Transverse colon (tissue), 4 donors: Measurements from ENCODE around the gene MUC22. TPM values are rescaled to one million over a fixed set of nuclear protein-coding genes. Genes with fewer than 3 reads are reported as not detected.

Experiments used
- DNase-seq: peaks from one replicate; pipeline ENCODE4 v3.0.0-alpha.2; 2019
- H3K27ac ChIP-seq, 4 donors: fragments of 200-600 bp; sonication (generic); 2 replicates each; pipeline ENCODE4 v1.5.1; 2016 to 2018; ENCODE audit warnings: inconsistent platforms in 4 of 4
- H3K27me3 ChIP-seq: fragments of 200-600 bp; sonication (generic); 2 replicates; pipeline ENCODE4 v1.5.1; 2017; ENCODE audit warnings: inconsistent platforms
- H3K36me3 ChIP-seq, 4 donors: fragments of 200-600 bp; sonication (generic); 2 replicates each; pipeline ENCODE4 v1.5.1; 2017 to 2019; ENCODE audit warnings: inconsistent platforms in 4 of 4
- H3K4me1 ChIP-seq, 4 donors: fragments of 200-600 bp; sonication (generic); 2 replicates each; pipeline ENCODE4 v1.5.1; 2017 to 2020; ENCODE audit warnings: inconsistent platforms in 4 of 4
- H3K4me3 ChIP-seq, 4 donors: fragments of 200-600 bp; sonication (generic); 1 replicate in 1 of 4; 2 replicates in 3 of 4; pipeline versions ENCODE4 v1.5.1 to v1.6.1; 2017 to 2019; ENCODE audit warnings: inconsistent platforms in 4 of 4
- H3K9me3 ChIP-seq, 2 donors: fragments of 200-600 bp; sonication (generic); 2 replicates each; pipeline ENCODE4 v1.5.1; 2017 to 2019; ENCODE audit warnings: inconsistent platforms in 2 of 2
- CTCF ChIP-seq, 5 experiments: fragments of 200-600 bp in 3 of 5; fragments of 450-650 bp in 2 of 5; sonication (generic) in 3 of 5; IDR thresholded peaks; 1 replicate in 2 of 5; 2 replicates in 3 of 5; pipeline ENCODE4 v1.5.1; 2016 to 2017; ENCODE audit warnings: antibody characterized with exemption in 5 of 5, inconsistent platforms in 3 of 5, mild to moderate bottlenecking in 2 of 5, moderate library complexity in 1 of 5
- EP300 ChIP-seq: sonication (generic); formaldehyde crosslinking; IDR thresholded peaks from one replicate; pipeline ENCODE4 v1.6.1; 2017; ENCODE audit warnings: antibody characterized with exemption, low read depth
- POLR2A ChIP-seq: fragments of 450-650 bp; IDR thresholded peaks from one replicate; pipeline ENCODE4 v1.6.1; 2016; ENCODE audit warnings: antibody characterized with exemption, mild to moderate bottlenecking, moderate library complexity
- POLR2AphosphoS5 ChIP-seq, 3 donors: sonication (generic); formaldehyde crosslinking; IDR thresholded peaks; one replicate each; pipeline ENCODE4 v1.6.1; 2016; ENCODE audit warnings: antibody characterized with exemption in 3 of 3
- WGBS, 2 donors: methylation state at CpG; one replicate each; pipeline ENCODE4 v1.1.5; 2018; ENCODE audit warnings: low coverage in 1 of 2; 5-methylcytosine and 5-hydroxymethylcytosine counted together
- in situ Hi-C, 4 donors: fragments of 200-750 bp; cut with MboI; loops; one replicate each; pipeline versions ENCODE4 v1.15.0 to v1.15.1; 2017; ENCODE audit warnings: low sequenced_read_pairs in 3 of 4, low pct_ligation_motif_present in 1 of 4, low pct_unique_long_range_greater_than_20kb in 1 of 4
- intact Hi-C: fragments of 100-400 bp; cut with DNase I; formaldehyde crosslinking; loops from one replicate; pipeline ENCODE4 v1.15.1; 2023; ENCODE audit warnings: low total_unique reads
- total RNA-seq, 4 donors: library from RNA; depleted of rRNA; stranded (reverse); fragments of >200 nt; gene quantifications; one replicate each; pipeline ENCODE4 v1.1.0, GENCODE V29; 2016

The MUC22 gene
- total RNA-seq, 4 donors from 2014 or later: not detected

- TF ChIP-seq EP300: no peak
- TF ChIP-seq POLR2AphosphoS5 (IDR thresholded peaks at IDR 0.05): no peak
- no peak for TF ChIP-seq CTCF (IDR thresholded peaks at IDR 0.05)
- TF ChIP-seq POLR2A: no peak
These were observed 22.0 kb upstream of the MUC22 start for GRCh38 chr6:30988209-30988825.

GRCh38 chr6:30990422-30991086, 19.7 kb upstream of the MUC22 start:
- DNase-seq: no peak
- Histone ChIP-seq H3K27me3 (no peaks in the 10 kb centered on the region), H3K27ac (no peak overlapping the region), H3K4me1 (no peaks in the 10 kb centered on the region), H3K9me3 (no peaks in the 10 kb centered on the region), H3K36me3 (no peaks in the 10 kb centered on the region), H3K4me3 (no peak overlapping the region)
- no peak for TF ChIP-seq EP300
- TF ChIP-seq POLR2AphosphoS5 (IDR thresholded peaks at IDR 0.05): no peak
- intact Hi-C loops (no loop called here), in situ Hi-C loops (no loop called here)
- 57 to 67% methylated on average over 5 to 8 of the region's 8 CpGs for WGBS, 2 donors

More at GRCh38 chr6:30988209-30988825, 22.0 kb upstream of the MUC22 start:
- H3K36me3 ChIP-seq: no peaks in the 10 kb centered on the region
- 60 to 92% methylated on average over 1 to 9 of the region's 9 CpGs for WGBS, 2 donors
- no peaks in the 10 kb centered on the region for H3K4me1 ChIP-seq
- H3K9me3 ChIP-seq: no peaks in the 10 kb centered on the region
- H3K4me3 ChIP-seq: no peak overlapping the region
- intact Hi-C loops (no loop called here), in situ Hi-C loops (no loop called here)
- no peak for DNase-seq
- peaks cover 7% of the 10 kb centered on the region for H3K27me3 ChIP-seq
- no peak overlapping the region for H3K27ac ChIP-seq

GRCh38 chr6:30991891-30992290, 18.4 kb upstream of the MUC22 start:
- Histone ChIP-seq H3K4me1 (no peaks in the 10 kb centered on the region), H3K4me3 (no peak overlapping the region), H3K9me3 (no peaks in the 10 kb centered on the region), H3K27me3 (no peaks in the 10 kb centered on the region), H3K36me3 (no peaks in the 10 kb centered on the region), H3K27ac (no peak overlapping the region)
- WGBS, 2 donors: 57 to 73% methylated on average over 1 to 2 of the region's 2 CpGs
- no peak for DNase-seq
- TF ChIP-seq CTCF (IDR thresholded peaks at IDR 0.05) (no peak), EP300 (no peak), POLR2AphosphoS5 (IDR thresholded peaks at IDR 0.05) (no peak), POLR2A (no peak)
- in situ Hi-C loops (no loop called here), intact Hi-C loops (no loop called here)

GRCh38 chr6:30997301-30997700, 13.0 kb upstream of the MUC22 start:
- intact Hi-C loops: no loop called here

More at GRCh38 chr6:30997301-30997700, 13.0 kb upstream of the MUC22 start:
- no peaks in the 10 kb centered on the region for H3K4me1 ChIP-seq
- no peaks in the 10 kb centered on the region for H3K27me3 ChIP-seq
- no peaks in the 10 kb centered on the region for H3K9me3 ChIP-seq
- no peak overlapping the region for H3K4me3 ChIP-seq
- no peak for DNase-seq
- WGBS, 2 donors: 70 to 92% methylated on average over 2 of the region's 2 CpGs
- no peak overlapping the region for H3K27ac ChIP-seq
- H3K36me3 ChIP-seq: no peaks in the 10 kb centered on the region
- in situ Hi-C loops: no loop called here
- TF ChIP-seq CTCF (IDR thresholded peaks at IDR 0.05) (no peak), EP300 (no peak), POLR2A (no peak), POLR2AphosphoS5 (IDR thresholded peaks at IDR 0.05) (no peak)
